ENCODE results near the gene HNRNPH2. TPM values are rescaled to one million over a fixed set of nuclear protein-coding genes. Genes with fewer than 3 reads are reported as not detected.

Gene HNRNPH2
- total RNA-seq (10 to 100 TPM in 4 of 5 donors, 1 to 10 TPM in 1; 5.5 to 98.4 (median 15.2) TPM), polyA plus RNA-seq (10 to 100 TPM; 31.6 to 53.5 (median 46.1) TPM)
- long read RNA-seq, donor 1, transcript HNRNPH2-201 (2 exons, 2,223 nt) = major isoform, 6 of 6 reads
- long read RNA-seq, donor 1, partial matches to known transcripts = 0 of 6 reads
- long read RNA-seq, donor 1, other reads (novel, unspliced or antisense) = 0 of 6 reads
- long read RNA-seq, donor 2, transcript HNRNPH2-201 (2 exons, 2,223 nt) = major isoform, 14 of 14 reads
- long read RNA-seq, donor 2, partial matches to known transcripts = 0 of 14 reads
- long read RNA-seq, donor 2, other reads (novel, unspliced or antisense) = 0 of 14 reads
- long read RNA-seq, donor 3, transcript HNRNPH2-201 (2 exons, 2,223 nt) = major isoform, 10 of 34 reads
- long read RNA-seq, donor 3, partial matches to known transcripts = 24 of 34 reads
- long read RNA-seq, donor 3, other reads (novel, unspliced or antisense) = 0 of 34 reads
- long read RNA-seq, donor 4, partial matches to known transcripts = 0 of 1 reads
- long read RNA-seq, donor 4, other reads (novel, unspliced or antisense) = 0 of 1 reads
- long read RNA-seq, donor 5, transcript HNRNPH2-201 (2 exons, 2,223 nt) = major isoform, 27 of 27 reads
- long read RNA-seq, donor 5, partial matches to known transcripts = 0 of 27 reads
- long read RNA-seq, donor 5, other reads (novel, unspliced or antisense) = 0 of 27 reads
- long read RNA-seq, donor 6, transcript HNRNPH2-201 (2 exons, 2,223 nt) = major isoform, 39 of 39 reads
- long read RNA-seq, donor 6, partial matches to known transcripts = 0 of 39 reads
- long read RNA-seq, donor 6, other reads (novel, unspliced or antisense) = 0 of 39 reads
- long read RNA-seq, donor 7, transcript HNRNPH2-201 (2 exons, 2,223 nt) = major isoform, 39 of 82 reads
- long read RNA-seq, donor 7, partial matches to known transcripts = 43 of 82 reads
- long read RNA-seq, donor 7, other reads (novel, unspliced or antisense) = 0 of 82 reads
- long read RNA-seq, donor 8, transcript HNRNPH2-201 (2 exons, 2,223 nt) = major isoform, 18 of 56 reads
- long read RNA-seq, donor 8, partial matches to known transcripts = 38 of 56 reads
- long read RNA-seq, donor 8, other reads (novel, unspliced or antisense) = 0 of 56 reads
- long read RNA-seq, donor 9, transcript HNRNPH2-201 (2 exons, 2,223 nt) = major isoform, 28 of 28 reads
- long read RNA-seq, donor 9, partial matches to known transcripts = 0 of 28 reads
- long read RNA-seq, donor 9, other reads (novel, unspliced or antisense) = 0 of 28 reads
- long read RNA-seq, donor 10, transcript HNRNPH2-201 (2 exons, 2,223 nt) = major isoform, 7 of 25 reads
- long read RNA-seq, donor 10, partial matches to known transcripts = 18 of 25 reads
- long read RNA-seq, donor 10, other reads (novel, unspliced or antisense) = 0 of 25 reads

- Histone ChIP-seq H3K27ac (peak within 1 kb of the TSS; percentile 86 to 95 (median 90)), H3K36me3 (peaks cover 2 to 18% (median 12%) of the 10 kb centered on the region in 4 donors), H3K9me3 (peaks cover 0 to 4% (median 0%) of the 10 kb centered on the region in 4 donors), H3K4me3 (peak within 1 kb of the TSS; percentile 51 to 62 (median 56)), H3K27me3 (no peaks in the 10 kb centered on the region), H3K4me1 (peaks cover 0 to 47% (median 17%) of the 10 kb centered on the region in 4 donors)
- intact Hi-C loops (cut with DNase I; ENCODE audit: low total_unique reads) = no loop called here
- DNase-seq = peak; percentile 91 to 97
- TF ChIP-seq POLR2AphosphoS5 (IDR thresholded peaks at IDR 0.05) (peak; percentile 91 to 96 (median 93)), POLR2A (IDR thresholded peaks at IDR 0.05) (peak in 2 of 4 donors; percentile 87 to 89), EP300 (IDR thresholded peaks at IDR 0.05) (peak; percentile 3), CTCF (IDR thresholded peaks at IDR 0.05) (no peak)
- 0 to 36% (median 7%) methylated on average over 28 to 47 of the region's 47 CpGs for WGBS, 5 donors
These were observed at the start of gene HNRNPH2, which contains the start of gene GLA for GRCh38 chrX:101407748-101408531. Gene HNRNPH2, plus strand, starts transcription at chrX:101408222. Its CDS starts 3,767 bp downstream, at chrX:101411989. Gene GLA, minus strand, starts transcription at chrX:101407925. Its CDS starts 22 bp downstream, at chrX:101407903.

- intact Hi-C loops (cut with DNase I; ENCODE audit: low total_unique reads) = no loop called here
- TF ChIP-seq POLR2AphosphoS5 (IDR thresholded peaks at IDR 0.05) (no peak), EP300 (IDR thresholded peaks at IDR 0.05) (no peak), POLR2A (IDR thresholded peaks at IDR 0.05) (no peak), CTCF (IDR thresholded peaks at IDR 0.05) (no peak)
- H3K27ac ChIP-seq = no peak overlapping the region
- no peak overlapping the region for H3K4me3 ChIP-seq
- DNase-seq = no peak
- peaks cover 0 to 17% (median 0%) of the 10 kb centered on the region in 3 donors for H3K27me3 ChIP-seq
- no peaks in the 10 kb centered on the region for H3K36me3 ChIP-seq
- H3K4me1 ChIP-seq = no peaks in the 10 kb centered on the region
- no peaks in the 10 kb centered on the region for H3K9me3 ChIP-seq
- WGBS, 5 donors = 55 to 80% (median 63%) methylated on average over 1 of the region's 1 CpG
These were observed 48.1 kb upstream of the HNRNPH2 start for GRCh38 chrX:101359966-101360365.

GRCh38 chrX:101360390-101360789, 47.6 kb upstream of the HNRNPH2 start:
- Histone ChIP-seq H3K4me3 (no peak overlapping the region), H3K27ac (no peak overlapping the region), H3K9me3 (no peaks in the 10 kb centered on the region), H3K36me3 (no peaks in the 10 kb centered on the region), H3K4me1 (no peaks in the 10 kb centered on the region), H3K27me3 (peaks cover 0 to 17% (median 0%) of the 10 kb centered on the region in 3 donors)
- intact Hi-C loops (cut with DNase I; ENCODE audit: low total_unique reads) = no loop called here
- TF ChIP-seq EP300 (IDR thresholded peaks at IDR 0.05) = no peak
- no peak for TF ChIP-seq POLR2A (IDR thresholded peaks at IDR 0.05)
- no peak for TF ChIP-seq CTCF (IDR thresholded peaks at IDR 0.05)
- no peak for TF ChIP-seq POLR2AphosphoS5 (IDR thresholded peaks at IDR 0.05)
- 47 to 77% (median 68%) methylated on average over 6 to 7 of the region's 7 CpGs for WGBS, 5 donors
- DNase-seq = no peak

Measured in stomach (tissue), 19 donors.